NCI-H2081 treated with DMSO at 0.1 percent for 48 hours (cell line): ENCODE results near the gene THBS4.

ENCODE experiments used
- DNase-seq: peaks from one replicate; lab custom pipeline; 2025; lab: John Stamatoyannopoulos, UW

The THBS4 gene

GRCh38 chr5:80116465-80116864 is 81.3 kb downstream of the THBS4 start:
- DNase-seq: no peak

GRCh38 chr5:80117446-80117845 is 82.3 kb downstream of the THBS4 start:
- no peak for DNase-seq

GRCh38 chr5:80119372-80119771 is 84.2 kb downstream of the THBS4 start:
- DNase-seq: no peak

- no peak for DNase-seq
These were observed 87.4 kb downstream of the THBS4 start for GRCh38 chr5:80122579-80122978.

GRCh38 chr5:80124121-80124918 is 89.2 kb downstream of the THBS4 start:
- DNase-seq: no peak

- no peak for DNase-seq
These were observed 90.1 kb downstream of the THBS4 start for GRCh38 chr5:80125022-80125961.

- no peak for DNase-seq
These were observed 90.9 kb downstream of the THBS4 start for GRCh38 chr5:80125962-80126480.

GRCh38 chr5:80127116-80127552 is 92.0 kb downstream of the THBS4 start:
- DNase-seq: no peak

- DNase-seq: no peak
These were observed 93.0 kb downstream of the THBS4 start for GRCh38 chr5:80128141-80128540.

GRCh38 chr5:80129146-80129545 is 94.0 kb downstream of the THBS4 start:
- DNase-seq: no peak
